DND-41 (cell line): ENCODE results near the gene RMC1.

Source experiments
- ATAC-seq: fragments of 200-7000 bp; cut with Tn5 transposase; 3 replicates; pipeline ENCODE4 v1.9.1; 2021; ENCODE audit warnings: low read depth; ENCODE audit not compliant: insufficient read depth
- DNase-seq: peaks from one replicate; pipeline ENCODE4 v3.0.0-alpha.2; 2020
- H2AFZ ChIP-seq: 2 replicates; pipeline ENCODE4 v1.6.0; 2012; ENCODE audit warnings: low read depth, low read length
- H3K27ac ChIP-seq: 2 replicates; pipeline ENCODE4 v1.5.1; 2012; ENCODE audit warnings: low read length, inconsistent platforms
- H3K27me3 ChIP-seq: fragments of 200-600 bp; sonication (generic); 2 replicates; pipeline ENCODE4 v1.6.0; 2012; ENCODE audit warnings: low read length, mild to moderate bottlenecking, inconsistent platforms; ENCODE audit not compliant: insufficient read depth, poor library complexity
- H3K36me3 ChIP-seq: 2 replicates; pipeline ENCODE4 v1.5.1; 2012; ENCODE audit warnings: low read length, inconsistent platforms; ENCODE audit not compliant: insufficient read depth
- H3K4me1 ChIP-seq: 2 replicates; pipeline ENCODE4 v1.5.1; 2012; ENCODE audit warnings: mild to moderate bottlenecking, low read length; ENCODE audit not compliant: insufficient read depth
- H3K4me2 ChIP-seq: 2 replicates; pipeline ENCODE4 v1.6.0; 2012; ENCODE audit warnings: mild to moderate bottlenecking, moderate library complexity, low read length, inconsistent platforms; ENCODE audit not compliant: insufficient read depth
- H3K4me3 ChIP-seq, 2 experiments: fragments of 200-600 bp in 1 of 2; shearing (Covaris generic) in 1 of 2; 2 replicates each; pipeline ENCODE4 v1.5.1; 2012 to 2016; ENCODE audit warnings: inconsistent platforms in 2 of 2, low read length in 2 of 2, mild to moderate bottlenecking in 2 of 2, low read depth in 1 of 2, moderate library complexity in 1 of 2
- H3K79me2 ChIP-seq: 2 replicates; pipeline ENCODE4 v1.6.0; 2012; ENCODE audit warnings: low read length, inconsistent platforms; ENCODE audit not compliant: insufficient read depth
- H3K9ac ChIP-seq: 2 replicates; pipeline ENCODE4 v1.6.0; 2012; ENCODE audit warnings: low read depth, mild to moderate bottlenecking, inconsistent platforms, low read length, moderate library complexity
- H3K9me3 ChIP-seq: 2 replicates; pipeline ENCODE4 v1.5.1; 2012; ENCODE audit warnings: low read length, moderate library complexity, mild to moderate bottlenecking, inconsistent platforms; ENCODE audit not compliant: insufficient read depth, severe bottlenecking
- H4K20me1 ChIP-seq: 2 replicates; pipeline ENCODE4 v1.6.0; 2012; ENCODE audit warnings: low read length; ENCODE audit not compliant: insufficient read depth
- CTCF ChIP-seq: IDR thresholded peaks from 2 replicates; pipeline ENCODE4 v1.5.1; 2012; ENCODE audit warnings: borderline replicate concordance, low read length, moderate library complexity, mild to moderate bottlenecking; ENCODE audit not compliant: poor library complexity, severe bottlenecking; ENCODE audit errors: extremely low read depth
- EZH2 ChIP-seq: IDR thresholded peaks from 3 replicates; pipeline ENCODE4 v1.6.1; 2012; ENCODE audit warnings: borderline replicate concordance, low read depth, mild to moderate bottlenecking, moderate library complexity, low read length, inconsistent platforms; ENCODE audit not compliant: severe bottlenecking

The RMC1 gene

GRCh38 chr18:23528580-23529472, 25.5 kb downstream of the RMC1 start:
- no peaks in the 10 kb centered on the region for H3K27me3 ChIP-seq
- H3K9ac ChIP-seq = no peak overlapping the region
- no peak overlapping the region for H3K27ac ChIP-seq
- ATAC-seq (no peak), DNase-seq (no peak)
- no peaks in the 10 kb centered on the region for H3K4me1 ChIP-seq
- no peak overlapping the region for H3K4me2 ChIP-seq
- H3K4me3 ChIP-seq = no peak overlapping the region
- no peak overlapping the region for H2AFZ ChIP-seq
- TF ChIP-seq CTCF = no peak
- no peak for TF ChIP-seq EZH2
- H3K9me3 ChIP-seq = no peaks in the 10 kb centered on the region
- H3K79me2 ChIP-seq = no peaks in the 10 kb centered on the region
- H4K20me1 ChIP-seq = no peaks in the 10 kb centered on the region
- H3K36me3 ChIP-seq = peaks cover 91% of the 10 kb centered on the region

DNA sequence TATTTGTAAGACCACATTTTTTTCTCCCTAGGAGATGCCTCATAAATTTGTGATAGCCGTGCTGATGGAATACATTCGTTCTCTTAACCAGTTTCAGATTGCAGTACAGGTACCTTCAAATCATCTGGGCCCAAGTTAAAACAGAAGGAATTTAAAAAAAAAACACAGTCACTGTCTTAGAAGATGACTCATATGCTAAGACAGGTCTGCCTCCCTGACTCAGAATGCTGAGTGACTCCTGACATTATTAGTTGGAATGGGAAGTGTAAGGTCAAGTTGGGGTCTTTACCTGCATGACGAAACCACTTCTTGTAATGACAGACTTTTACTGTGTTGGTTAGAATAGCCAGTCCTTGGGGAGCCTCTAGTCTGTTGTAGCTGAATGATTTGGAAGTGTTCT, 26.3 kb downstream of the RMC1 start:
- Histone ChIP-seq H3K79me2 (no peaks in the 10 kb centered on the region), H3K9ac (no peak overlapping the region), H3K27ac (no peak overlapping the region), H3K4me1 (no peaks in the 10 kb centered on the region), H3K9me3 (no peaks in the 10 kb centered on the region), H3K36me3 (peaks cover 91% of the 10 kb centered on the region), H2AFZ (no peak overlapping the region), H3K4me2 (no peak overlapping the region), H3K4me3 (no peak overlapping the region), H3K27me3 (no peaks in the 10 kb centered on the region), H4K20me1 (no peaks in the 10 kb centered on the region)
- no peak for TF ChIP-seq EZH2
- TF ChIP-seq CTCF = no peak
- no peak for ATAC-seq
- DNase-seq = no peak

DNA sequence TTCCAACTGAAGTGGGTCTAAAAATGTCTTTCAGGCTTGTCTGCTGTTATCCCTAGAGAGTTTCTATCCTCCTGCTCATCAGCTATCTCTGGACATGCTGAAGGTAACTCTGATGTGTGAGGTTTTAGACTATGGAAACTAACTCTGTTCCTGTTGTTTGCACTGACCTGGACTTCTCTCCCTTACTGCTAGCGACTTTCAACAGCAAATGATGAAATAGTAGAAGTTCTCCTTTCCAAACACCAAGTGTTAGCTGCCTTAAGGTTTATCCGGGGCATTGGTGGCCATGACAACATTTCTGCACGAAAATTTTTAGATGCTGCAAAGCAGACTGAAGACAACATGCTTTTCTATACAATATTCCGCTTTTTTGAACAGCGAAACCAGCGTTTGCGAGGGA, 26.9 kb downstream of the RMC1 start:
- TF ChIP-seq EZH2 (no peak), CTCF (no peak)
- Histone ChIP-seq H3K27me3 (no peaks in the 10 kb centered on the region), H3K9ac (no peak overlapping the region), H3K9me3 (no peaks in the 10 kb centered on the region), H3K4me3 (no peak overlapping the region), H3K79me2 (no peaks in the 10 kb centered on the region), H4K20me1 (no peaks in the 10 kb centered on the region), H3K36me3 (peaks cover 96% of the 10 kb centered on the region), H3K4me2 (no peak overlapping the region), H2AFZ (no peak overlapping the region), H3K27ac (no peak overlapping the region), H3K4me1 (no peaks in the 10 kb centered on the region)
- ATAC-seq = no peak
- DNase-seq = no peak
